Brain pericyte (primary cell): Measurements from ENCODE around the gene RASA4B.

Experiments used
- DNase-seq: peaks from one replicate; pipeline ENCODE4 v3.0.0-alpha.2; 2012; ENCODE audit warnings: low read depth, low spot score

The RASA4B gene

DNA sequence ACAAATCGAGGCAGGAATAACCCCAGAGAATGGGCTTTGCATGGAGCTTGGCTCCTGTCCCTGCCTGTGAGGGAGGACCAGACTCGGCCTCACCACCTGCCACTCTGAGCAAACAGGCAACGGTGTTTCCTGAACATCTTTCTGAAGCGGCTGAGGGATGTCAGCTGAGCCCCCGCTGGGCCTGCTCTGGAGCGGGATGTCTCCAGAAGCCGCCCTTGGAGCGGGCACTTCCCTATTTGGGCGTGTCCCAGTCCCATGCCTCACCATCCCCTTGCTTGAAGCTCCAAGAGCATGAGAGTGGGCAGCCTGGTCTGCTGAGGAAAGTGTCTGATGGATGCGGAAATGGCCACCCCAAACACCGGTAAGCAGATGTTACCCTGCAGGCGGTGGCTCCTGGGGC, 63.1 kb downstream of the RASA4B start:
- DNase-seq = no peak

DNA sequence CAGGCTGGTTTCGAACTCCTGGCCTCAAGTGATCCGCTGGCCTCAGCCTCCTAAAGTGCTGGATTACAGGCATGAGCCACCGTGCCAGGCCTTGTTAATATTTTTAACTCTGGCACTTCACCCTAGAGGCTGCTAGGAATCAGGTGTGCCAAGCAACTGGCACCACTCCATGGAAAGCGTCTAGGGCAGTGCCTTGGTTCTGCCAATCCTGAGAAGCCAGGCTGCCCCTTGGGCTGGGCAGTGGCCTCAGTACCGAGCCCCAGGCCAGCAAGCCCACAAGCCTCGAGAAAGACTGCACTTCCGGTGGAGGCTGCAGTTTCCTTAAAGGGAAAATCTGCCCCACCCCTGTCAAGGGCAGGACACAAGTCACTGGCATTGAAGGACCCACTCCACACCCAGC, 64.3 kb downstream of the RASA4B start:
- no peak for DNase-seq

DNA sequence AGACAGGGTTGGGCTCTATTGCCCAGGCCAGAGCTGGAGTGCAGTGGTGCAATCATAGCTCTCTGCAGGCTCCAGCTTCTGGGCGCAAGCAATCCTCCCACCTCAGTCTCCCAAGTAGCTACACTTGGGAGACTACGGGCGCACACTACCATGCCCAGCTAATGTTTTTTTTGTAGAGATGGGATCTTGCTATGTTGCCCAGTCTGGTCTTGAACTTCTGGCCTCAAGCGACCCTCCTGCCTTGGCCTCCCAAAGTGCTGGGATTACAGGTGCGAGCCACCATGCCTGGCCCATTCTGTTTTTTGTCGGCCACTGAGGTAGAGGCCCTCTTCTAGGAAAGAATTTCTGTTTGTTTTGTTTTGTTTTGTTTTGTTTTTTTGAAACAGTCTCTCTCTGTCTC, 65.1 kb downstream of the RASA4B start:
- DNase-seq = no peak

DNA sequence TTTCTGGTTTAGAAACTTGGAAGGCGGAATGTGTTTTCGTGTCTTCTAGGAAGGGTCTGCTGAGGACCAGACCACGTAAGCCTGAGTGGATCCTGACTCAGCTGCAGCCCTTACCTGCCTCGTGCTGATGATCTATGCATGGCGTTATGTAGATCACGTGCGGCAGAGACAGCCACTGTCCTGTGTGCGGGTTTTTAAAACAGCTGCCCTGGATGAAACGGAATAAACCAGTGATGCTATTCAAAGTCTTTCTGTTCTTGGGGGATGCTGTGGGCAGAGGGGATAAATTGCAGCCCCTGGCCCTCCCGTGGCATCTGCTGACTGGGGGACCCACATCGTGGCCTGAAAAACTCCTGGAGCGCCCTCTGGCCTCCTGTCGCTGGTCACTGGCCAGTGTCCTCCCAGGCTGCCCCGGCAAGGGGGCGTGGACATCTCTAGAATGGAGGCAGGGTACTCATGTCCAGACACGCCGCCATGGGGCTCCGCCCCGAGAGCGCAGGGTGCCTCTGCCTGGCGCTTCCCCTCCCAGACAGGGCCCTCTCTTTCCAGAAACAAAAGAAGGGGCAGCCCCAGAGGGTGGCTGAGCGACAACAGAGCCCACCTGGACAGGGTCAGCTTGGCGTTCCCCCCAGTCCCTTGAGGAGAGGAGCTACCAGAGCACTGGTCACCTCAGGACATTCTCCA, 66.1 kb downstream of the RASA4B start:
- no peak for DNase-seq

DNA sequence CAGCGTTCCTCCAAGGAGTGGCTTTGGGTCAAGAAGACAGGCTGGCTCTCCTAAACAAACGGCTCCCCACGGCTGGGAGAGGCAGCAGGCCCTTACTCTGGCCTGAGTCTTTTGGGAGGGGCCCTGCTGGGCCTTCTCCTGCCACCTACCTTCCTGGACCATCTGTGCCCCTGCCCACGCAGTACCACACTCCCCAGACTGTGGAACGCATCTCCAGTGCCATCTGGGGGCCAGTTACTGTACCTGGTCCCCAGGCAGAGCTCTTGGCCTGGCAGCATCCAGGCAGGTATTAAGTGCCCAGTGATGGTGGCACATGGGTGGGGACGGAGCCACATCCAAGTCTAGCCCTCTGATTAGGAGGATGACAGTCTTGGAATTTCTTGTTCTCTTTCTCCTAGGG, 67.3 kb downstream of the RASA4B start:
- DNase-seq = no peak

DNA sequence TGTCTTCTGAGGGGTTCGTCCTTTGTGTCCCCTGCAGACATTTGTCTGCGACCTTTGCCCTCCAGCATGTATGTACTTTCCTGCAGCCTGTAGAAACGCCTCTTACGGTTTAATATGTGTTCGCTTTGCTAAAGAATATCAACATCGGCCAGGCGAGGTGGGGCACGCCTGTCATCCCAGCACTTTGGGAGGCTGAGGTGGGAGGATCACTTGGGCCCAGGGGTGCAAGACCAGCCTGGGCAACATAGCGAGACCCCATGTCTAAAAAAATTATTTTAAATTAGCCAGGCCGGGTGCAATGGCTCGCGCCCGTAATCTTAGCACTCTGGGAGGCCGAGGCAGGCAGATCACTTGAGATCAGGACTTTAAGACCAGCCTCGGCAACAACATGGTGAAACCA, 68.4 kb downstream of the RASA4B start:
- DNase-seq = no peak

DNA sequence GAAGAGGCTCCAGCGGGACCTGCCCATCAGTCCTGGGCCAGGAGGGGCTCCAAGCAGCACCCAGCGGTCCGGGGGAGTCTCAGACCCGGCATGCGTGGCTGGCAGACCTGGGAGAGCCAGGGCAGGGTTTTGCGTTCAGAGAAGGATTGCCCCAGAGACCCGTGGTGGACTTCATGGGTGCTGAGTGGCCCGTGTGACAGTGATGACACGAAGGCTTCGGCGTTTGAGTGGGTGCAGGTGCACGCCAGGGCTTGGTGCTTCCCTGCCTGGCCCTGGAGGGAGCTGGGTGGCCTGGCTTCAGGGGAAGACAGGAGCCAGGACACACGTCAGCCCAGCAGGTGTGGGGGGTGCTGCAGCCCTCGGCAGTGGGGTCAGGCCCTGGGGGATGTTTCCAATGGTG, 70.3 kb downstream of the RASA4B start:
- no peak for DNase-seq

DNA sequence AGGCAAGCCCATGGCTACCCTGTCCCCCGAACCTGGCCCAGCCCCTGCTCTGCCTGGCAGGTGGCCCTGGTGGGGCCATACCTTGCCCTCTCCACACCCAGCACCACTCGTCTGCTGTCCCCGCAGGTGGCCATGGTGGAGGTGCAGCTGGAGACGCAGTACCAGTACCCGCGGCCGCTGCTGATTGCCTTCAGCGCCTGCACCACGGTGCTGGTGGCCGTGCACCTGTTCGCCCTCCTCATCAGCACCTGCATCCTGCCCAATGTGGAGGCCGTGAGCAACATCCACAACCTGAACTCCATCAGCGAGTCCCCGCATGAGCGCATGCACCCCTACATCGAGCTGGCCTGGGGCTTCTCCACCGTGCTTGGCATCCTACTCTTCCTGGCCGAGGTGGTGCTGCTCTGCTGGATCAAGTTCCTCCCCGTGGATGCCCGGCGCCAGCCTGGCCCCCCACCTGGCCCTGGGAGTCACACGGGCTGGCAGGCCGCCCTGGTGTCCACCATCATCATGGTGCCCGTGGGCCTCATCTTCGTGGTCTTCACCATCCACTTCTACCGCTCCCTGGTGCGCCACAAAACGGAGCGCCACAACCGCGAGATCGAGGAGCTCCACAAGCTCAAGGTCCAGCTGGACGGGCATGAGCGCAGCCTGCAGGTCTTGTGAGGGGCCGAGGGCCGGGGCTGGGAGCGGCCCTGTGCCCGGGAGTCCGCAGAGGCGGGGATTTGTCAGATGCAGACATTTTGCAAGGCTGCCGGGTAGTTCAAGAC, 71.0 kb downstream of the RASA4B start:
- DNase-seq = no peak

DNA sequence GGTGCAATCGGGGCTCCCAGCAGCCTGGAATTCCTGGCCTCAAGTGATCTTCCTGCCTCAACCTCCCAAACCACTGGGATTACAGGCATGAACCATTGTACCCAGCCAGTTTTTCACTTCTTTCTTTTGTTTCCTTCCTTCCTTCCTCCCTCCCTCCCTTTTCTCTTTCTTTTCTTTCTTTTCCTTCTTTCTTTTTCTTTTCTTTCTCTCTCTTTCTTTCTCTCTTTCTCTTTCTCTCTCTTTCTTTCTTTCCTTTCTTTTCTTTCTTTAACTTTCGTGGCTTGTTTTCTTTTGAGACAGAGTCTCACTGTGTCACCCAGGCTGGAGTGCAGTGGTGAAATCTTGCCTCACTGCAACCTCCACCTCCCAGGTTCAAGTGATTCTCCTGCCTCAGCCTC, 71.9 kb downstream of the RASA4B start:
- no peak for DNase-seq

DNA sequence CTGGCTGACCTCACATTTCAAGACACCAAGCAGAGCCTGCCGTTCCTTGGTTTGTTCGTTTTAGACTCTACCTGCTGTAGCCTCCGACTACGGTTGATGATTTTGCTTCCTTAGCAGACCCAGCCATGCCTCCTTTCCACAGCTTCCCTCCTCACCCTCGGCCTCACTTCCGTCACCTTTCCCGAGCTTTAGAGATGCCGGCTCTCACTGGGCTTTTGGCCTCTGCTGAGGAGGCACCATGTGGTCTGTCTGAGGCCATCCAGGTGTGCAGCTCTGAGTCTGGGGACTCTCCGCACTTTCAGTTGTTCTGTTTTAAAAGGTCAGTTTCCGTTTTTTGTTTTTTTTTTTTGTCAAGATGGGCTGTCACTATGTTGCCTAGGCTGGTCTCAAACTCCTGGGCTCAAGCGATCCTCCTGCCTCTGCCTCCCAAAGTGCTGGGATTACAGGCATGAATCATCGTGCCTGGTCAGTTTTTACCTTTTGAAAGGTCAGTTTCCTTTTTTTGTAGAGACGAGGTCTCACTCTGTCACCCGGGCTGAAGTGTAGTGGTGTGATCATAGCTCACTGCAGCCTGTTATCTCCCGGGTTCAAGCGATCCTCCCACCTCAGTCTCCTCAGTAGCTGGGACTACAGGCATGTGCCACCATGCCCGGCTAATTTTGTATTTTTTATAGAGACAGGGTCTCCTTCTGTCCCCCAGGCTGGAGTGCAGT, 72.5 kb downstream of the RASA4B start:
- DNase-seq = no peak

DNA sequence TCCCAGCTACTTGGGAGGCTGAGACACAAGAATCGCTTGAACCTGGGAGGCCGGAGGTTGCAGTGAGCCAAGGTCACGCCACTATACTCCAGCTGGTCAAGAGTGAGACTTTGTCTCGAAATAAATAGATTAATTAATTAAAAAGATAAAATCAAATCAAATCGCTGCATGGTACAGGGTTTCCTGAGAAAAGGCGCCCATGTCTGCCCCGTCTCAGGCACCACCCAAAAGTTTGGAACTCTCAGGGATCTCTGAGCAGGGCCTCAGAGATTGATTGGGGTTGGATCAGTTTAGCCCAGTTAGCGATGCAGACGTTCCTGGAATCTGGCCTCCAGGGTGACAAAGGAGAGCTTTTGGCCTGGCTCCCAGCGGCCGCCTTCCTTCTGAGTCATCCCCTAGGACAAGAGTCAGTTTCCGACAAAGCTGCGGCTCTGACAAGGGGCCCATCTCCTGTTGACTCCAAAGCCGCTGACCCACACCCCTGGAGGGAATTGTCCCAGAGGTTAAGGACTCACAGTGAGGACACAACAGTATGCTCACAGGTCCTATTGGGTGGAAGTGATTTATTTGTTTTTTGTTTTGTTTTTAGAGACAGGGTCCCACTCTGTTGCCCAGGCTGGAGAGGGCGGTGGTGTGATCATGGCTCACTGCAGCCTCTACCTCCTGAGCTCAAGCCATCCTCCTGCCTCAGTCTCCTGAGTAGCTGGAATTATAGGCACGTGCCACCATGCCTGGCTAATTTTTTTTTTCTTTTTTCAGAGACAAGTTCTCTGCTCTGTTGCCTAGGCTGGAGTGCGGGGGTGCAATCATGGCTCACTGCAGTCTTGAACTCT, 77.4 kb downstream of the RASA4B start:
- no peak for DNase-seq

DNA sequence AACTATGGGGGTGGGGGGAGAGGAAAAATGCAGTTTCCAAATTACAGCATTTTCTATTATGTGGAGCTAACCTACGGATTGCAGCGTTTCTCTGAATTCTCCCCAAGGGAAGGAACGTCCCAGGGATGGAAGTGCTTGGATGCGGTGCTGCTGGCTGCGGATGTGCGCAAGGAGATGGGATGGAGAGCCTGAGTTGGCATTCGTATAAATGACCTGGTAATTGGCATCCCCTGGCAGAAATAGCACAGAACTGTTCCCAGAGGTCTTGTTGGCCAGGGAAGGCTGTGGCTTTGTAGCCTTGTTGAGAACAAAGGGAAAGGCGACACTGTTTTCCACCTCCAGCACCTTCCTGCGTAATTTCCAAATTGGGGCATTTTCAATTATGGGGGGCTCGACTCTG, 81.5 kb downstream of the RASA4B start:
- DNase-seq = no peak

DNA sequence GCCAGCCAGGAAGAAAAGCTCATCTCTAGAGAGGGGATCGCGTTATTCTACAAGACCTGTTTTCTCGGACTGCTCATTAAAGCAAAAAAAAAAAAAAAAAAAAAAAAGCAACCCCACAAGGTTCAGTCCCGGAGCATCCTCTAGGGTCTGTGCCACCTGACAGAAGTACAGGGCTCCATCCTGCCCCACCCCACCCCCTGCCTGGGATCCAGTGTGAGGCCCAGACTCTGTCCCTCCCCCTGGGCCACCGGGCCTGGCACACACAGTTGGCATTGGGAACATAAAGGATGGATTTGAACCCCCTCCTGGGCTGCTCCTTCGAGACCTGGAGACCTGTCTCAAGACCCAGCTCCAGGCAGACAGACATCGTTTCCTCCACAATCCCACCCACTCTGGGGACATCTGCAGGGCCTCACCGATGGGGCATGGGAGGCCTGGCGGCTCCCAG, 83.5 kb downstream of the RASA4B start:
- DNase-seq = no peak

DNA sequence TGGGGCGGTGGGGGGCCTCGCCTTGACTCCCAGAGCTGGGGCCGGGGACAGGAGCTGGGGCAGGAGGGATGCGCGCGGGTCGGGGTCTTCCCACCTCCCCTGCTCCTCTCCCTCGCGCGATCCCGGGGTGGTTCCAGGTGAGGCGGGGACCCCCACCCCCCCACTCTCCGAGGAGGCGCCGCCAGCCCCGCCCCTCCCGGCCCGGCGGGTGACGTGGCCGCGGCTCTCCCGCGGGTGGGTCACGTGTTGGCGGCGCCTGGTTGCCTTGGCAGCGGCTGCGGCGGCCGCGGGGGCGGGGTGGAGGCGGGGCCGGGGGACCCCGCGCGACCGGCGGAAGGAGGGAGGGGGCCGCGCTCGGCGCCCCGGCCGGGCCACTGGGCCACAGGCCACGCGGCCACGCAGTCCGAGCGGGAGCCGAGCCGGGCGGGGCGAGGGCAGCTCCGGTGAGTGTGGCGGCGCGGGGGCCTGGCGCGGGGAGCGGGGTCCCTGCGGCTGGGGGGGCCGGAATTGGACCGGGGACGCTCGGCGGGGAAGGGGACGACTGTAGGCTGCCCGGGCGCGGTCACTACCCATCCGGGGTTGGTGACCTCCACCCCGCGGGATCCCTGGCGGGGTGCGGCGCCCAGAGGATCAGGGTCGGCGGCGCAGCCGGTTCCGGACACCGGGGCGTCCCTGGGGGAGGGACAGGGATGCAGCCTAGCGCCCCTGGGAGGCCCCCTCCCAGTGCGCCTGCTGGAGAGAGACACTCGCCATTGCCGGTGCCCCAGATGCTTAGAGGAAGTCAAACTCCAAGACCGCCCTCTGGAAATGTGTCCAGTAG, 84.1 kb downstream of the RASA4B start, which contains the start of gene ORAI2:
ORAI2 (plus strand) TSS at position 357 of the 820 bp plus-strand sequence. CDS start 5,382 bp downstream, outside the sequence.
- no peak for DNase-seq
